Nephron (organoid): ENCODE measurements around the gene SAMD14.

ENCODE experiments used
- H3K27ac Mint-ChIP-seq, 3 experiments: 2 replicates each; pipeline ENCODE4 v1.8.0; 2020; ENCODE audit warnings: mixed read lengths in 3 of 3, mild to moderate bottlenecking in 2 of 3, moderate library complexity in 1 of 3
- H3K27me3 Mint-ChIP-seq: 2 replicates; pipeline ENCODE4 v1.8.0; 2021; ENCODE audit warnings: low read depth, mild to moderate bottlenecking, moderate library complexity, mixed read lengths
- H3K36me3 Mint-ChIP-seq: 2 replicates; pipeline ENCODE4 v1.8.0; 2020; ENCODE audit warnings: low read depth, mixed read lengths
- H3K4me1 Mint-ChIP-seq: 2 replicates; pipeline ENCODE4 v1.8.0; 2020; ENCODE audit warnings: mixed read lengths
- H3K4me3 Mint-ChIP-seq, 3 experiments: 2 replicates each; pipeline ENCODE4 v1.8.0; 2020; ENCODE audit warnings: mild to moderate bottlenecking in 3 of 3, mixed read lengths in 3 of 3, moderate library complexity in 2 of 3
- H3K9me3 Mint-ChIP-seq: 2 replicates; pipeline ENCODE4 v1.8.0; 2020; ENCODE audit warnings: mixed read lengths
- CTCF ChIP-seq, 3 experiments: fragments of 200-600 bp; sonication (generic); IDR thresholded peaks; one replicate each; pipeline ENCODE4 v1.5.0; 2021; ENCODE audit warnings: antibody characterized with exemption in 3 of 3; ENCODE audit not compliant: unreplicated experiment in 3 of 3

Gene SAMD14

GRCh38 chr17:50170662-50171370 lies 40.9 kb upstream of the SAMD14 start:
- H3K4me3 Mint-ChIP-seq, result peak overlapping the region in 1 of 3 experiments; percentile 0
- no peak for TF ChIP-seq CTCF (IDR thresholded peaks at IDR 0.05; ENCODE audit: unreplicated experiment in 3 of 3)
- H3K27me3 Mint-ChIP-seq, result no peaks in the 10 kb centered on the region
- peak overlapping the region; percentile 19 to 100 (median 77) for H3K27ac Mint-ChIP-seq
- no peaks in the 10 kb centered on the region for H3K36me3 Mint-ChIP-seq
- H3K9me3 Mint-ChIP-seq, result no peaks in the 10 kb centered on the region
- peaks cover 45% of the 10 kb centered on the region for H3K4me1 Mint-ChIP-seq

DNA sequence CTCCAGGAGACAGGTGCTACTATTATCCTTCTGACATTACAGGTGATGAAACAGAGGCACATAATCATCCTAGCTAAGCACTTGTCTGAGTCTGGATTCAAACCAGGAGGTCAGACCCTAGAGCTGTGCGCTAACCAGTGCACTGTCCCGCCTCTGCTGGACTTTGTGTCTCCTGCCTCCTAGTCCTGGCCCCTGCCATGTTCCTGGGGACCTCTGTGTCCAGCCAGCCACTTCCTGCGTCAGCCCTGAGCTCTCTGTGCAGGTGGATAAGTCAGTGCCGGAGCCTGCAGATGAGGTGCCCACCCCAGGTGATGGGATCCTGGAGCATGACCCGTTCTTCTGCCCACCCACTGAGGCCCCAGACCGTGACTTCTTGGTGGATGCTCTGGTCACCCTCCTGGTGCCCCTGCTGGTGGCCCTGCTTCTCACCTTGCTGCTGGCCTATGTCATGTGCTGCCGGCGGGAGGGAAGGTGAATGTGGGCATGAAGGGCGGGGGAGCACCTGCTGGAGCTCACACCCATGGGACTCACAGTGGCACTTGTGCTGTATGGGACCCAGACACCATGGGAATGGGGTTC lies 40.0 kb upstream of the SAMD14 start:
- no peak overlapping the region for H3K4me3 Mint-ChIP-seq
- no peaks in the 10 kb centered on the region for H3K27me3 Mint-ChIP-seq
- H3K27ac Mint-ChIP-seq, result peak overlapping the region in 2 of 3 experiments; percentile 78 to 84
- TF ChIP-seq CTCF (IDR thresholded peaks at IDR 0.05; ENCODE audit: unreplicated experiment in 3 of 3), result no peak
- no peaks in the 10 kb centered on the region for H3K9me3 Mint-ChIP-seq
- no peaks in the 10 kb centered on the region for H3K36me3 Mint-ChIP-seq
- peaks cover 49% of the 10 kb centered on the region for H3K4me1 Mint-ChIP-seq

DNA sequence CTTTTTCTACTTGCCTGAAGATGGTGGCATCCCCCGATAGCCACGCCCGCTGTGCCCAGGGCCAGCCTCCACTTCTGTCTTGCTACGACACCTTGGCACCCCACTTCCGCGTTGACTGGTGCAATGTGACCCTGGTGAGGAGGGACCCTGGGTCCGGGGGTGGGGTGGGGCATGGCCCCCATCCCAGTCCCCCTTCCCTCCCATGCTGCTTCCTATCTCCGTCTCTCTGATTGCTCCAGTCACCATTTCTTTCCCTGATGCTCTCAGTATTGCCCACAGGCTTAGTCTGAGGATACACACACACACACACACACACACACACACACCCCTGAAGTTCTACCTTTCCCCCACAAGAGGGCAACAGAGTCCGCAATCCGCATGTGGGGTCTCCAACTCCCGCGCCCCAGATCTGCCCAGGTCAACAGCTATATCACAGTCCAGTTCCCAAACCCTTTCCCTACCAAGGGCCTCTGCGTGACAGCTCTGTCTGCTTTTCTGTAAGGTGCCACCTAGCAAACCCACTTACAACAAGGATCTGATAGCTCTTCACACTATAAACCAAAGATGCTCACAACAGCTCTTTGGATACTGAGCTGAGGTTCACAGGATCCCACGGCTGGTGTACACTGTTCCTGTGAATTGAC lies 39.3 kb upstream of the SAMD14 start:
- H3K9me3 Mint-ChIP-seq, result no peaks in the 10 kb centered on the region
- peak overlapping the region in 2 of 3 experiments; percentile 7 to 19 for H3K4me3 Mint-ChIP-seq

DNA sequence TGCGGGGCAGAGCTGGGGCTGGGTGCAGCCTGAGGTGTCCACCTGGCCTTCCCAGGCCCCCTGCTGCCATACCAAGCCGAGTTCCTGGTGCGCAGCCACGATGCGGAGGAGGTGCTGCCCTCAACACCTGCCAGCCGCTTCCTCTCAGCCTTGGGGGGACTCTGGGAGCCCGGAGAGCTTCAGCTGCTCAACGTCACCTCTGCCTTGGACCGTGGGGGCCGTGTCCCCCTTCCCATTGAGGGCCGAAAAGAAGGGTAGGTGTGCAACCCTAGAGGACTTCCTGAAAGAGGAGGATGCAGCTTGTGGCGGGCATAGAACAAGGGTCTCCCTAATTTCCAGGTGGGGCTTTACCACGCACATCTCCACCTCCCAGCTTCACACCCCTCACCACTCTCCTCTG lies 38.4 kb upstream of the SAMD14 start:
- H3K4me1 Mint-ChIP-seq, result peaks cover 45% of the 10 kb centered on the region
- TF ChIP-seq CTCF (IDR thresholded peaks at IDR 0.05; ENCODE audit: unreplicated experiment in 3 of 3), result no peak
- H3K27ac Mint-ChIP-seq, result peak overlapping the region in 2 of 3 experiments; percentile 78 to 86
- no peaks in the 10 kb centered on the region for H3K27me3 Mint-ChIP-seq
- H3K9me3 Mint-ChIP-seq, result no peaks in the 10 kb centered on the region
- H3K4me3 Mint-ChIP-seq, result peak overlapping the region in 2 of 3 experiments; percentile 52 to 92
- no peaks in the 10 kb centered on the region for H3K36me3 Mint-ChIP-seq

More for the DNA sequence above, 39.3 kb upstream of the SAMD14 start:
- peaks cover 46% of the 10 kb centered on the region for H3K4me1 Mint-ChIP-seq
- peak; percentile 53 to 63 (median 57) for TF ChIP-seq CTCF (IDR thresholded peaks at IDR 0.05; ENCODE audit: unreplicated experiment in 3 of 3)
- H3K27me3 Mint-ChIP-seq, result no peaks in the 10 kb centered on the region
- peak overlapping the region in 2 of 3 experiments; percentile 78 to 84 for H3K27ac Mint-ChIP-seq
- no peaks in the 10 kb centered on the region for H3K36me3 Mint-ChIP-seq

DNA sequence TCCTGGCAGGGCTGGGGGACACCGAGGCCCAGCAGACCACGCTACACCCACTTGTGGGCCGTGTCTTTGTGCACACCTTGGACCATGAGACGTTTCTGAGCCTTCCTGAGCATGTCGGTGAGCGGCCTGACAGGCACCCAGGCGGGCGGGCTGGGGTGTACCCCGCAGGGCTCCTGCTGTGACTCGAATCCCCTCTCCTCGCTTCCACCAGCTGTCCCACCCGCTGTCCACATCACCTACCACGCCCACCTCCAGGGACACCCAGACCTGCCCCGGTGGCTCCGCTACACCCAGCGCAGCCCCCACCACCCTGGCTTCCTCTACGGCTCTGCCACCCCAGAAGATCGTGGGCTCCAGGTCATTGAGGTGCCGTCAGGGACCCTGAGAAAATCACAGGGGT lies 37.4 kb upstream of the SAMD14 start:
- Mint-ChIP-seq H3K27ac (peak overlapping the region in 1 of 3 experiments; percentile 79), H3K9me3 (no peaks in the 10 kb centered on the region), H3K27me3 (no peaks in the 10 kb centered on the region), H3K4me3 (peak overlapping the region in 2 of 3 experiments; percentile 36 to 92), H3K4me1 (peaks cover 39% of the 10 kb centered on the region), H3K36me3 (no peaks in the 10 kb centered on the region)
- TF ChIP-seq CTCF (IDR thresholded peaks at IDR 0.05; ENCODE audit: unreplicated experiment in 3 of 3), result no peak
